ENCODE data around the gene LARGE1.

The LARGE1 gene

GRCh38 chr22:33455036-33455435 lies 465.2 kb downstream of the LARGE1 start:
- no peak overlapping the region for H3K27ac ChIP-seq (replicated peaks)
- TF ChIP-seq POLR2AphosphoS5 (IDR thresholded peaks at IDR 0.05; ENCODE audit: low read depth) (no peak), REST (IDR thresholded peaks at IDR 0.05; ENCODE audit: insufficient replicate concordance, low read depth) (no peak), SPI1 (IDR thresholded peaks at IDR 0.05; ENCODE audit: borderline replicate concordance, low read depth) (no peak), GABPA (IDR thresholded peaks at IDR 0.05; ENCODE audit: low read depth) (no peak), CTCF (IDR thresholded peaks at IDR 0.05; ENCODE audit: insufficient read depth, low read length) (no peak)
- DNase-seq (ENCODE audit: low read depth in 1 of 2, low spot score in 1 of 2), result no peak
- H3K27me3 ChIP-seq (ENCODE audit: insufficient read depth, poor library complexity, severe bottlenecking), result no peaks in the 10 kb centered on the region
- no peak overlapping the region for H3K4me3 ChIP-seq (replicated peaks; ENCODE audit: insufficient read depth, low read length)

GRCh38 chr22:33451866-33452469 lies 468.3 kb downstream of the LARGE1 start:
- Histone ChIP-seq H3K27me3 (ENCODE audit: insufficient read depth, poor library complexity, severe bottlenecking) (no peaks in the 10 kb centered on the region), H3K27ac (replicated peaks) (no peak overlapping the region), H3K4me3 (replicated peaks; ENCODE audit: insufficient read depth, low read length) (no peak overlapping the region)
- no peak for DNase-seq (ENCODE audit: low read depth in 1 of 2, low spot score in 1 of 2)
- TF ChIP-seq CTCF (IDR thresholded peaks at IDR 0.05; ENCODE audit: insufficient read depth, low read length) (no peak), GABPA (IDR thresholded peaks at IDR 0.05; ENCODE audit: low read depth) (no peak), POLR2AphosphoS5 (IDR thresholded peaks at IDR 0.05; ENCODE audit: low read depth) (no peak), SPI1 (IDR thresholded peaks at IDR 0.05; ENCODE audit: borderline replicate concordance, low read depth) (no peak), REST (IDR thresholded peaks at IDR 0.05; ENCODE audit: insufficient replicate concordance, low read depth) (no peak)

GRCh38 chr22:33450756-33451155 lies 469.5 kb downstream of the LARGE1 start:
- Histone ChIP-seq H3K27me3 (ENCODE audit: insufficient read depth, poor library complexity, severe bottlenecking) (no peaks in the 10 kb centered on the region), H3K4me3 (replicated peaks; ENCODE audit: insufficient read depth, low read length) (no peak overlapping the region), H3K27ac (replicated peaks) (no peak overlapping the region)
- TF ChIP-seq GABPA (IDR thresholded peaks at IDR 0.05; ENCODE audit: low read depth), result no peak
- TF ChIP-seq CTCF (IDR thresholded peaks at IDR 0.05; ENCODE audit: insufficient read depth, low read length), result no peak
- TF ChIP-seq POLR2AphosphoS5 (IDR thresholded peaks at IDR 0.05; ENCODE audit: low read depth), result no peak
- no peak for TF ChIP-seq SPI1 (IDR thresholded peaks at IDR 0.05; ENCODE audit: borderline replicate concordance, low read depth)
- no peak for TF ChIP-seq REST (IDR thresholded peaks at IDR 0.05; ENCODE audit: insufficient replicate concordance, low read depth)
- DNase-seq (ENCODE audit: low read depth in 1 of 2, low spot score in 1 of 2), result no peak
